GM18867 (cell line): Measurements from ENCODE around the gene DGUOK.

ENCODE experiments used
- ATAC-seq: cut with Tn5 transposase; IDR thresholded peaks from one replicate; pipeline ENCODE4 v1.9.1; 2021; ENCODE audit warnings: mild to moderate bottlenecking, moderate library complexity; ENCODE audit not compliant: unreplicated experiment

DGUOK gene

GRCh38 chr2:73993778-73994177 lies 67.1 kb downstream of the DGUOK start:
- ATAC-seq: no peak

GRCh38 chr2:73994178-73994831 lies 67.6 kb downstream of the DGUOK start:
- no peak for ATAC-seq

- no peak for ATAC-seq
These were observed 69.1 kb downstream of the DGUOK start for GRCh38 chr2:73995810-73996209.

GRCh38 chr2:73997813-73998212 lies 71.1 kb downstream of the DGUOK start:
- no peak for ATAC-seq

DNA sequence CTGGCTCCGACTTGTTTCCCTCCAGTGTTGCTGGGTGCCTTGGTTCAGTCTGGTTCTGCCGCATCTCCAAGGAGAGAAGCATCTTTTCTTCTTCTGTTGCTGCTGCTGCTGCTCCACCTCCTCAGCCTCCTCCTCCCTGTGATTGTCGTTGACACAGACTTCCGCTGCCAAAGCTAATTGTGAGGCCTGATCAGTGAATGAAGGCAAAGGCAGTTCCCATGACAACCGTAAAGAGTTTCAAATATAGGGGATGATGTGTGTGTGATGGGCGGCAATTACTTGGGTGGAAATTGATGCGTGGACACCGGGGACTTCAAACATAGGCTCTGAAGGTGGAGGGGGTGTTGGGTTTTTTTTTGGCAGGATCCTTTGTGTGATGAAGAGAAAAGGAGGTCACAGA lies 71.8 kb downstream of the DGUOK start:
- no peak for ATAC-seq

- no peak for ATAC-seq
These were observed 72.3 kb downstream of the DGUOK start for GRCh38 chr2:73998933-73999332.

DNA sequence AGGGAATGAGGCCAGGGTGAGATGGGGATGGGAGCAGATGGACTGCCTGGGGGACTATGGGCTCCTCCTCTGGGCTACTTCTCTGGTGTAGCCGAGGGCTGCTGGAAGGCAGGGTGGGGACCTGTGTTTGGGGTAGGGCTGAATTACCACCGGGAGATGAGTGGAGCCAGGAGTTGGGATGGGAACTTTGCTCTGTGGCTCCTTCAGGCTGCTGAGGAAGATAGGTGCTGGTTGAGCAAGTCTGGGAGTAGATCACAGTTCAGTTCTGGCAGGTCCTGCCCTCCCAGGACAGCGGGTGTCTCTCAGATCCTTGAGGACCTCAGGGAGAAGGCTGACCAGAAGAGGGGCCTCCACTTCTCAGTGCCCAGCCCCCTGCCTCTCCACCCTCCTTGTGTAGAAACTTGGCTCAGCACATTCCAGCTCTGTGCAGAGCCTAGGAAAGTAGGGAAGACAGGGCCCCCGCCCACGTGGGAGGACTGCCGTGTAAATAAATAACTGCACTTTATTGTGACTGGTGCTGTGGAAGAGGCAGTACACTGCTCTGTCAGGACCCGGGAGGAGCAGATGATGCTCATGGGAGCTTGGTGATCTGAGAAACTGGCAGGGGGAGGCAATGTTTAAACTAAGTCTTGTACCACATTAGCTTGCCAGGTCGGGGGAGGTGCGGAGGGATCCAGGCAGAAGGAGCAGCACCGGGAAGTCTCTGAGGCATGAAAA lies 73.4 kb downstream of the DGUOK start:
- no peak for ATAC-seq

- ATAC-seq: no peak
These were observed 74.0 kb downstream of the DGUOK start for GRCh38 chr2:74000666-74001065.

GRCh38 chr2:74001121-74001520 lies 74.4 kb downstream of the DGUOK start:
- no peak for ATAC-seq

DNA sequence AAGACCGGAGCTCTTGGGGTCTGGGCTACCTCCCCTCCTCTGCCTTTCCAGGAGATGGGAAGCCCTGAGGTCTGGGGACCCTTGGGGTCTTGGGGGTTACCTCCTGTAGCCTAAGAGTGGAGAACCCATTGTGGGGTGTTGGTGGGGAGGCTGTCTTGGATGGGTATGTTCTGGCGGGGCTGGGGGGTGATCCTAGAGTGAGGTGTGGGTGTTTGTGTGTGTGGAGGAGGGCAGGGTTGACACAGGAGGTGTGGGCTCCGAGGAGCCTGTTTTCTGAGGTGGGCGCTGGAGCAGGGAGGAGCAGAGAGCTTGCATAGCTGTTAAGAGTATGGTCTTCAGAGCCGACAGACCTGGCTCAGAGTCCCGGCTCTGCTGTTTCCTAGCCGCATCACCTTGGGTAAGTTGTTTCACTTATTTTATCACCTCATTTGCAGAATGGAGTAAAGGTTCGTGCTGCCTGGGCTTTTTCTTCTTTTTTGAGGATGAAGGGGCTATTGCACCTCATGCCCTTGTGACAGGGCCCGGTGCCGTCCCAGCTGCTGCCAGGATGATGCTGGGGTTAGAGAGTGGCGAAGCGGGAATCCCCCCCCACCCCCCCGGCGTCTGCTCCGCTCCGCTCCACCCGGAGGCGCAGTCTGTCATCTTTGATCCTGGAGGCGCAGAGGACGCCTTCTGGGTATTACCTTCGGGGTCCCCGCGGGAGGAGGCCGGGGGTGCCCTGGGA lies 75.3 kb downstream of the DGUOK start:
- ATAC-seq: peak; percentile 39

DNA sequence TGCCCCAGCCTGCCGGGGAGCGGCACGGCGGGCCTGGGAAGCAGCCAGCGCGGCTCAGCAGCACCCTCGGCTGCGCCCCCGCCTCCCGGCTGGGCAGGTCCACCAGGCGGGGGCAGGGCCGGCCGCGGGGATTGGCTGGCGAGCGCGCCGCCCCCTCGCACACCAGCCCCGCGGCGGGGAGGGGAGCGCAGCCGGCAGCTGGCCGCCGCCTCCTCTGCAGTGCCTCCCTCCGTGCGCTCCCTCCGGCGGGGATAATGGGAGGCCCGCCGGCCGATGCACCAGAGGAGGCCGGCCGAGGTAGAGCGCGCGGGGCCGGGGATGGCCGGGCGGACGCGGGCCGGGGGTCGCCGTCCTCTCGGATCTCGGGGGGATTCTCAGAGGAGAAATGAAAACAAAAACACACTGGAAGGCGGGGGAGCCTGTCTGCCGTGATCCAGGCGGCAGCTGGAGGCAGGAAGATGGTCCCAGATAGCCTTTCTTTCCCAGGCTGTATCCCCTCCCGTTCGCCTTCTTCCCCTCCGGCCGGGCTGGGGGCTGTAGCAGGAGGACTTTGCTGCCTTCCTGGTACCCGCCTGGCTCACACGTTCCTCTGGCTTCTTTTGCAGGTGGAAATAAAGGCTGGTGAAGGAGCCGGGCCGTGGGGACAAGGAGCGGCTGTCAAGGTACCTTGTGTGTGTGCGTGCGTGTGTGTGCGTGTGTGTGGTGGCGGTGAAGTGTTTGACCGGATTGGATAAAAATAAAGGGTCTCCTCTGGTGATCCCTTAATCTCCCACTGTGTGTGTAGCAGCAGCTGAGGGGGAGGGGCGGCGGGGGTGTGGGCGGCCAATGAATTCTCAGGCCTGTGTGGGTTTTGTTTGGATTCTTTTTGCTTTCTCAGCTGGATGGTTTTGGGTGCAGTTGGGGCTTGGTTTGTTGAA lies 76.1 kb downstream of the DGUOK start:
- ATAC-seq: peak; percentile 95

GRCh38 chr2:74003494-74004211 lies 77.0 kb downstream of the DGUOK start:
- no peak for ATAC-seq

- no peak for ATAC-seq
These were observed 77.8 kb downstream of the DGUOK start for GRCh38 chr2:74004212-74005182.

- no peak for ATAC-seq
These were observed 79.1 kb downstream of the DGUOK start for GRCh38 chr2:74005786-74006185.

GRCh38 chr2:74006459-74006858 lies 79.8 kb downstream of the DGUOK start:
- no peak for ATAC-seq

GRCh38 chr2:74007121-74007520 lies 80.4 kb downstream of the DGUOK start:
- no peak for ATAC-seq

- ATAC-seq: no peak
These were observed 81.0 kb downstream of the DGUOK start for GRCh38 chr2:74007711-74008110.
